ENCODE results near the gene INTS14. TPM values are rescaled to one million over a fixed set of nuclear protein-coding genes. Genes with fewer than 3 reads are reported as not detected.

INTS14 gene
- 43.0 TPM for polyA plus RNA-seq
- long read RNA-seq, donor 1, partial matches to known transcripts: 0 of 2 reads
- long read RNA-seq, donor 1, other reads (novel, unspliced or antisense): 0 of 2 reads
- long read RNA-seq, donor 2, partial matches to known transcripts: 0 of 7 reads
- long read RNA-seq, donor 2, other reads (novel, unspliced or antisense): 0 of 7 reads
- long read RNA-seq, donor 3: 0 reads
- long read RNA-seq, donor 4, partial matches to known transcripts: 0 of 1 reads
- long read RNA-seq, donor 4, other reads (novel, unspliced or antisense): 0 of 1 reads
- long read RNA-seq, donor 5, partial matches to known transcripts: 0 of 2 reads
- long read RNA-seq, donor 5, other reads (novel, unspliced or antisense): 0 of 2 reads
- long read RNA-seq, donor 6, transcript INTS14-201 (12 exons, 2,393 nt): major isoform, 5 of 41 reads
- long read RNA-seq, donor 6, partial matches to known transcripts: 33 of 41 reads
- long read RNA-seq, donor 6, other reads (novel, unspliced or antisense): 0 of 41 reads
- long read RNA-seq, donor 7, partial matches to known transcripts: 0 of 4 reads
- long read RNA-seq, donor 7, other reads (novel, unspliced or antisense): 0 of 4 reads
- long read RNA-seq, donor 8, partial matches to known transcripts: 0 of 4 reads
- long read RNA-seq, donor 8, other reads (novel, unspliced or antisense): 0 of 4 reads
- long read RNA-seq, donor 9, transcript INTS14-201 (12 exons, 2,393 nt): major isoform, 5 of 39 reads
- long read RNA-seq, donor 9, partial matches to known transcripts: 32 of 39 reads
- long read RNA-seq, donor 9, other reads (novel, unspliced or antisense): 0 of 39 reads
- long read RNA-seq, donor 10, transcript INTS14-201 (12 exons, 2,393 nt): major isoform, 6 of 10 reads
- long read RNA-seq, donor 10, partial matches to known transcripts: 0 of 10 reads
- long read RNA-seq, donor 10, other reads (novel, unspliced or antisense): 0 of 10 reads
- long read RNA-seq, donor 11, transcript INTS14-201 (12 exons, 2,393 nt): major isoform, 8 of 9 reads
- long read RNA-seq, donor 11, partial matches to known transcripts: 0 of 9 reads
- long read RNA-seq, donor 11, other reads (novel, unspliced or antisense): 0 of 9 reads

GRCh38 chr15:65610871-65611718 lies at the start of gene INTS14:
Gene INTS14 (minus strand): TSS chr15:65611131. CDS start chr15:65607380, 3,751 bp downstream.
- H3K4me1 ChIP-seq (ENCODE audit: control insufficient read depth, insufficient read depth, low read length): peaks cover 8% of the 10 kb centered on the region
- H3K9me3 ChIP-seq (ENCODE audit: control insufficient read depth, low read depth, low read length): no peaks in the 10 kb centered on the region
- H3K4me3 ChIP-seq (ENCODE audit: low read length): peak within 1 kb of the TSS; percentile 98
- 0% methylated on average over 3 of the region's 64 CpGs for WGBS (ENCODE audit: insufficient coverage, low lambda C conversion rate)
- peak; percentile 96 to 98 for DNase-seq
- H3K27me3 ChIP-seq (ENCODE audit: control insufficient read depth, insufficient read depth, low read length): no peaks in the 10 kb centered on the region
- H3K27ac ChIP-seq (ENCODE audit: low read length): peak within 1 kb of the TSS; percentile 99
- no peaks in the 10 kb centered on the region for H3K36me3 ChIP-seq (ENCODE audit: control insufficient read depth, insufficient read depth, low read length)

GRCh38 chr15:65659502-65660052 lies 48.6 kb upstream of the INTS14 start:
- Histone ChIP-seq H3K27me3 (ENCODE audit: control insufficient read depth, insufficient read depth, low read length) (no peaks in the 10 kb centered on the region), H3K9me3 (ENCODE audit: control insufficient read depth, low read depth, low read length) (no peaks in the 10 kb centered on the region), H3K27ac (ENCODE audit: low read length) (no peak overlapping the region), H3K36me3 (ENCODE audit: control insufficient read depth, insufficient read depth, low read length) (peaks cover 35% of the 10 kb centered on the region), H3K4me1 (ENCODE audit: control insufficient read depth, insufficient read depth, low read length) (peaks cover 2% of the 10 kb centered on the region), H3K4me3 (ENCODE audit: low read length) (no peak overlapping the region)
- WGBS (ENCODE audit: insufficient coverage, low lambda C conversion rate): 86% methylated on average over 1 of the region's 4 CpGs
- DNase-seq: no peak

GRCh38 chr15:65655457-65655856 lies 44.5 kb upstream of the INTS14 start:
- Histone ChIP-seq H3K36me3 (ENCODE audit: control insufficient read depth, insufficient read depth, low read length) (peaks cover 29% of the 10 kb centered on the region), H3K4me1 (ENCODE audit: control insufficient read depth, insufficient read depth, low read length) (peaks cover 12% of the 10 kb centered on the region), H3K27ac (ENCODE audit: low read length) (no peak overlapping the region), H3K9me3 (ENCODE audit: control insufficient read depth, low read depth, low read length) (no peaks in the 10 kb centered on the region), H3K4me3 (ENCODE audit: low read length) (no peak overlapping the region), H3K27me3 (ENCODE audit: control insufficient read depth, insufficient read depth, low read length) (no peaks in the 10 kb centered on the region)
- 89% methylated on average over 4 of the region's 4 CpGs for WGBS (ENCODE audit: insufficient coverage, low lambda C conversion rate)
- DNase-seq: no peak

DNA sequence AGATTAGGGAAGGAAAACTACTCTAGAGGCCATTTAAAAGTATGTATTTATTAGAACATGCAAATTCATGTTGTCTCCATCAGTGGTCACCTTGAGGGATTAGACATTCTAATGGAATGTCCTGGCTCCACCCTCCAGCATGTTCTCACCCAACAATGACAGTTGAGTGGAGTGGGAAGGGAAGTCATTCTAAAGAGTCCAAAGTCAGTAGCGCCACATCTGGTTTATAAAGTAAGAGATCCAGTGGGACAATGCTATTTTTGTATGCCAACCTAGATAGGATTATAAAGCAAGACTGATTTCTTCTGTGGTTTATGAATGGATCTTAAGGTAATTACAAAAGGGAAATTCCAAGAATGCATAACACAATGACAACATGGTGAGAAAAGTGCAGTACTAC lies 44.1 kb upstream of the INTS14 start:
- H3K27ac ChIP-seq (ENCODE audit: low read length): no peak overlapping the region
- no CpG with 5 or more reads among the region's 1 CpG for WGBS (ENCODE audit: insufficient coverage, low lambda C conversion rate)
- peaks cover 29% of the 10 kb centered on the region for H3K36me3 ChIP-seq (ENCODE audit: control insufficient read depth, insufficient read depth, low read length)

DNA sequence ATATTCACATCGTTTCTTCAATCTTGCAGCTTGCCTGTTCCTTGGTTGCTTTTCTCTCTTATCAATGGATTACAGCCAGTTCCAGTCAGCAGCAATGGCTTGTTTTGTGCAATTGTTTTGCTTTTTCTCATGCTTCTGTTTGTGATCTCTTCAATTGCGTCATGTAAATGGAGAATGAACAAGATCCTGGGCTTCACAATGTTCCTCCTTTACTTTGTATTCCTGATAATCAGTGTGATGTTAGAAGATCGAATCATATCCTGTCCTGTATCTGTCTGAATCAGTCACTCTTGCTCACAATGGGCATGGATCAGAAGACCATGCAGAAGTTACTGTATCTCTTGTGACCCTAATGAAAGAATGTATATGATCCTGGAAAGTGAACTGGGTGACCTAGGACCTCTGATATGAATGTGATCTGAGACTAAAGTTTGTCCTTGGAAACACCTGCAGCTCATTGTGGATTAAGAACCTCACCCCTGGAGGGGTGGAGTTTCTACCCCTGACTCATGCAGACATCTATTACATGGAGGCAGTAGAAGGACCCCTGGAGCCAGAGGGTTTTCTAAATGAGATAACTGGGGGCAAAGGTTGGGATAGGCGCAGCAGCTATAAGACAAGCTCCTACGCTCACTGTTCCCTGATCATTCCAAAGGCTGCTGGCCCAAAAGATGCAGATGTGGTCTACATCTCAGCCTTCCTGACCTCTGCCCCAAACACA lies 43.0 kb upstream of the INTS14 start:
- WGBS (ENCODE audit: insufficient coverage, low lambda C conversion rate): 89% methylated on average over 1 of the region's 5 CpGs
- H3K36me3 ChIP-seq (ENCODE audit: control insufficient read depth, insufficient read depth, low read length): peaks cover 27% of the 10 kb centered on the region
- DNase-seq: peak; percentile 31 to 68
- peaks cover 12% of the 10 kb centered on the region for H3K4me1 ChIP-seq (ENCODE audit: control insufficient read depth, insufficient read depth, low read length)
- no peak overlapping the region for H3K4me3 ChIP-seq (ENCODE audit: low read length)
- no peaks in the 10 kb centered on the region for H3K9me3 ChIP-seq (ENCODE audit: control insufficient read depth, low read depth, low read length)
- no peaks in the 10 kb centered on the region for H3K27me3 ChIP-seq (ENCODE audit: control insufficient read depth, insufficient read depth, low read length)
- no peak overlapping the region for H3K27ac ChIP-seq (ENCODE audit: low read length)

More for the DNA sequence above, 44.1 kb upstream of the INTS14 start:
- Histone ChIP-seq H3K9me3 (ENCODE audit: control insufficient read depth, low read depth, low read length) (no peaks in the 10 kb centered on the region), H3K4me1 (ENCODE audit: control insufficient read depth, insufficient read depth, low read length) (peaks cover 12% of the 10 kb centered on the region), H3K27me3 (ENCODE audit: control insufficient read depth, insufficient read depth, low read length) (no peaks in the 10 kb centered on the region), H3K4me3 (ENCODE audit: low read length) (no peak overlapping the region)
- peak in 1 of 2 donors; percentile 21 for DNase-seq

DNA sequence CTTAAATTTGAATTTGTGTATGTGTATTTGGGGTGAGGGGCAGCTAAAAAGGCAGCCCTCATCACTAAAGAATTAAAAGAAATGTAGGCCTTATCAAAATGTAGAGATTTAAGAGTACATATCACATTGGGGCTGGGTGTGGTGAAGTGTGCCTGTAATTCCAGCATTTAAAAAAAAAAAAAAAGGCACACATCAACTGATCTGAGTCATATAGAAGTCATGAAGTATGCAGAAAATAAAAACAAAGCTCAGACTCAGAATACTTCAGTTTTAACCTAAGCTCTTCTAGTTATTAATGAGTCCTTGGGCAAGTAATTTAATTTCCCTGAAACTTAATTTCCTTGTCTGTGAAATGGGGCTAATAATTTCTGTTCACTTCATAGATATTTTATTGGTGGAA lies 42.4 kb upstream of the INTS14 start:
- H3K4me1 ChIP-seq (ENCODE audit: control insufficient read depth, insufficient read depth, low read length): peaks cover 12% of the 10 kb centered on the region
- DNase-seq: no peak
- no peaks in the 10 kb centered on the region for H3K9me3 ChIP-seq (ENCODE audit: control insufficient read depth, low read depth, low read length)
- H3K27me3 ChIP-seq (ENCODE audit: control insufficient read depth, insufficient read depth, low read length): no peaks in the 10 kb centered on the region
- H3K36me3 ChIP-seq (ENCODE audit: control insufficient read depth, insufficient read depth, low read length): peaks cover 27% of the 10 kb centered on the region
- H3K4me3 ChIP-seq (ENCODE audit: low read length): no peak overlapping the region
- no peak overlapping the region for H3K27ac ChIP-seq (ENCODE audit: low read length)

DNA sequence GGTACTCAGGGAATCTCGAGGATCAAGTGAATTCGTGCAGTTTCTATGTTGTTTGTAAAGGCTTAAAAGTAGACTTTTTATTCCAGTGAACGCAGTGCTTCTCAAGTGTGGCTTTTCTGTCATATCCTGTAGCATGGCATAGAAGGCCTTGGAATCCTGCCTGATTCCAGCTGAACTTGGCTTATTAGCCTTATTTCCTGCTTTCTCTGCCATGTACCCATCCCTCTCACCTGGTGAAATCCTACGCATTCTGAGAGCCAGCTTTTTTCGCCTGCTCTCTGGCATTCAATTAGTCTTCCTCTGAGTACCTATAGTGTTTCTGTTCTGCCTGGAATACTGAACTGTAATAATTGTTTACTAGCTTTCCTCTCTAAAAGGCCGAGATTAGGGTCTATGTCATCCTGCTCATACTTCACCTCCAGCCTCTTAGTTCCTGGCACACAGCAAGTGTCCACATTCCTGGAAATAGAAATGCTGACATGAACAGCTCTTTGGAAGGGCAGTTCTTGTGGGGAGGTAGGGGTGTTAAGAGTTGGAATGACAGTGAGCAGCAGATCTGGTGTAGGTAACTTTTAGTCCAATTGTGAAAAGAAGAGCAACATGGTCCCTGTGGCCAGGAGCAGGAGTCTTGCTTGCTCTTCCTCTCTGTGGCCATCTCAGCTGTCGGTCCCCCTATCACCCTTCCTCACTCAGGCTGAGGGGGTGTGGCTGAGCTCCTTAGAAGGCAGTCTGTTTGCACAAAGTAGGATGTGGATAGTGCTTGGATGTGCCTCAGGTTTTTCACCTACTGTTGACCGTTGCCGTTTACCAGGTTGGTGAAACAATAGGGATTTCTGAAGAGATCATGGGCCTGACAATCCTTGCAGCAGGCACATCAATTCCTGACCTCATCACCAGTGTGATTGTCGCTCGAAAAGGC lies 41.2 kb upstream of the INTS14 start:
- peaks cover 20% of the 10 kb centered on the region for H3K36me3 ChIP-seq (ENCODE audit: control insufficient read depth, insufficient read depth, low read length)
- no peak overlapping the region for H3K27ac ChIP-seq (ENCODE audit: low read length)
- no peaks in the 10 kb centered on the region for H3K27me3 ChIP-seq (ENCODE audit: control insufficient read depth, insufficient read depth, low read length)
- no peak for DNase-seq
- H3K4me3 ChIP-seq (ENCODE audit: low read length): no peak overlapping the region
- no peaks in the 10 kb centered on the region for H3K9me3 ChIP-seq (ENCODE audit: control insufficient read depth, low read depth, low read length)
- peaks cover 12% of the 10 kb centered on the region for H3K4me1 ChIP-seq (ENCODE audit: control insufficient read depth, insufficient read depth, low read length)
- 89% methylated on average over 5 of the region's 11 CpGs for WGBS (ENCODE audit: insufficient coverage, low lambda C conversion rate)

DNA sequence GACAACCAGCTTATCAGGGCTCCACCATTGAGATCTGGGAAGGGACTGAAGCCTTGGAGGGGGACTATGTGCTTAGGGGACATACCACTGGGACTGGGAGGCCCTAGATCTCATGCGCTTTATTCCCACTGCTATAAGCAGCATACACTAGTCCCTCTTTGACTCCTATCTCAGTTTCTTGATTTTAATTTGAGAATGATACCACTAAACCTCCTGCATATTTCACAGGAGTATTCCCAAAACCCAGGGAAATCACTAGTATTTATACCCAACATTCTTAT lies 40.1 kb upstream of the INTS14 start:
- H3K4me1 ChIP-seq (ENCODE audit: control insufficient read depth, insufficient read depth, low read length): peaks cover 12% of the 10 kb centered on the region
- H3K27me3 ChIP-seq (ENCODE audit: control insufficient read depth, insufficient read depth, low read length): no peaks in the 10 kb centered on the region
- H3K9me3 ChIP-seq (ENCODE audit: control insufficient read depth, low read depth, low read length): no peaks in the 10 kb centered on the region
- no CpG with 5 or more reads among the region's 1 CpG for WGBS (ENCODE audit: insufficient coverage, low lambda C conversion rate)
- no peak overlapping the region for H3K4me3 ChIP-seq (ENCODE audit: low read length)
- DNase-seq: no peak
- H3K27ac ChIP-seq (ENCODE audit: low read length): no peak overlapping the region
- H3K36me3 ChIP-seq (ENCODE audit: control insufficient read depth, insufficient read depth, low read length): peaks cover 18% of the 10 kb centered on the region

Data from large intestine (tissue), 12 donors.